ENCODE data around the gene ARHGAP24.

- no peak for TF ChIP-seq CTCF (IDR thresholded peaks at IDR 0.05)
- TF ChIP-seq POLR2A (IDR thresholded peaks at IDR 0.05): no peak
Observed at GRCh38 chr4:86038037-86038436, 563.1 kb downstream of the ARHGAP24 start.

Data from esophagus squamous epithelium (tissue), 4 donors.